Liver (tissue), 9 donors: Measurements from ENCODE around the gene AMIGO1. TPM values are rescaled to one million over a fixed set of nuclear protein-coding genes. Genes with fewer than 3 reads are reported as not detected.

ENCODE experiments used
- DNase-seq: peaks from one replicate; pipeline ENCODE4 v3.0.0-alpha.2; 2017; ENCODE audit warnings: low spot score
- H3K27ac ChIP-seq, 2 donors: one replicate each; pipeline ENCODE4 v1.7.0; 2013; ENCODE audit warnings: inconsistent platforms in 2 of 2, low read length in 2 of 2, control low read depth in 1 of 2, low read depth in 1 of 2, mild to moderate bottlenecking in 1 of 2
- H3K27me3 ChIP-seq, 4 donors: one replicate each; pipeline versions ENCODE4 v1.6.1 to v1.7.0; 2013; ENCODE audit warnings: low read length in 3 of 4, inconsistent platforms in 1 of 4, mild to moderate bottlenecking in 1 of 4, moderate library complexity in 1 of 4; ENCODE audit not compliant: control insufficient read depth in 4 of 4, insufficient read depth in 4 of 4
- H3K36me3 ChIP-seq, 4 donors: one replicate each; pipeline versions ENCODE4 v1.6.1 to v1.7.0; 2013; ENCODE audit warnings: low read length in 3 of 4, mild to moderate bottlenecking in 3 of 4, low read depth in 1 of 4, moderate library complexity in 1 of 4; ENCODE audit not compliant: control insufficient read depth in 4 of 4, insufficient read depth in 3 of 4
- H3K4me1 ChIP-seq, 4 donors: one replicate each; pipeline versions ENCODE4 v1.6.1 to v1.7.0; 2013; ENCODE audit warnings: low read length in 3 of 4, mild to moderate bottlenecking in 3 of 4, moderate library complexity in 1 of 4; ENCODE audit not compliant: control insufficient read depth in 4 of 4, insufficient read depth in 4 of 4
- H3K4me3 ChIP-seq, 3 donors: one replicate each; pipeline versions ENCODE4 v1.6.1 to v1.7.0; 2013; ENCODE audit warnings: low read length in 3 of 3, control low read depth in 1 of 3, low read depth in 1 of 3, mild to moderate bottlenecking in 1 of 3
- H3K9ac ChIP-seq, 2 donors: one replicate each; pipeline ENCODE4 v1.7.0; 2013; ENCODE audit warnings: low read length in 2 of 2, mild to moderate bottlenecking in 2 of 2, moderate library complexity in 2 of 2, control low read depth in 1 of 2, low read depth in 1 of 2
- H3K9me3 ChIP-seq, 4 donors: one replicate each; pipeline versions ENCODE4 v1.6.1 to v1.7.0; 2013; ENCODE audit warnings: low read length in 3 of 4; ENCODE audit not compliant: control insufficient read depth in 4 of 4
- ATF3 ChIP-seq: IDR thresholded peaks from 2 replicates; pipeline ENCODE4 v1.6.1; 2016; ENCODE audit warnings: antibody characterized with exemption
- CTCF ChIP-seq: fragments of 150-350 bp; IDR thresholded peaks from 2 replicates; pipeline ENCODE4 v1.5.1; 2017; ENCODE audit warnings: improper control_type of control experiment, low read depth, low read length; ENCODE audit not compliant: missing input control
- EGR1 ChIP-seq, 2 donors: IDR thresholded peaks; 2 replicates each; pipeline ENCODE4 v1.6.1; 2016 to 2018; ENCODE audit warnings: antibody characterized with exemption in 2 of 2, low read depth in 2 of 2
- FOXA1 ChIP-seq: IDR thresholded peaks from 2 replicates; pipeline ENCODE4 v1.6.1; 2016; ENCODE audit warnings: antibody characterized with exemption
- FOXA2 ChIP-seq: IDR thresholded peaks from 2 replicates; pipeline ENCODE4 v1.6.1; 2016; ENCODE audit warnings: antibody characterized with exemption
- HNF4A ChIP-seq, 2 donors: conservative IDR thresholded peaks; 2 replicates each; pipeline ENCODE4 v1.6.1; 2016; ENCODE audit warnings: antibody characterized with exemption in 2 of 2, mild to moderate bottlenecking in 2 of 2
- HNF4G ChIP-seq: IDR thresholded peaks from 2 replicates; pipeline ENCODE4 v1.6.1; 2016; ENCODE audit warnings: antibody characterized with exemption
- JUND ChIP-seq, 2 donors: IDR thresholded peaks; 2 replicates each; pipeline ENCODE4 v1.6.1; 2016; ENCODE audit warnings: antibody characterized with exemption in 2 of 2
- MAX ChIP-seq: IDR thresholded peaks from 2 replicates; pipeline ENCODE4 v1.6.1; 2016; ENCODE audit warnings: antibody characterized with exemption
- NR2F2 ChIP-seq: IDR thresholded peaks from 2 replicates; pipeline ENCODE4 v1.6.1; 2016; ENCODE audit warnings: antibody characterized with exemption
- RAD21 ChIP-seq, 2 donors: IDR thresholded peaks; 2 replicates each; pipeline ENCODE4 v1.6.1; 2016; ENCODE audit warnings: antibody characterized with exemption in 2 of 2, mild to moderate bottlenecking in 2 of 2
- REST ChIP-seq: IDR thresholded peaks from 2 replicates; pipeline ENCODE4 v1.6.1; 2016; ENCODE audit warnings: antibody characterized with exemption, mild to moderate bottlenecking
- RXRA ChIP-seq, 2 donors: IDR thresholded peaks; 2 replicates each; pipeline ENCODE4 v1.6.1; 2017 to 2018; ENCODE audit warnings: antibody characterized with exemption in 2 of 2, mild to moderate bottlenecking in 1 of 2
- SP1 ChIP-seq: IDR thresholded peaks from 2 replicates; pipeline ENCODE4 v1.6.1; 2018; ENCODE audit warnings: antibody characterized with exemption, mild to moderate bottlenecking
- TAF1 ChIP-seq: conservative IDR thresholded peaks from 2 replicates; pipeline ENCODE4 v1.6.1; 2016; ENCODE audit warnings: antibody characterized with exemption, mild to moderate bottlenecking
- YY1 ChIP-seq: IDR thresholded peaks from 2 replicates; pipeline ENCODE4 v1.6.1; 2016; ENCODE audit warnings: antibody characterized with exemption, mild to moderate bottlenecking
- ZBTB33 ChIP-seq: IDR thresholded peaks from 2 replicates; pipeline ENCODE4 v1.6.1; 2016; ENCODE audit warnings: antibody characterized with exemption
- WGBS: extraction: QIAGEN DNeasy Blood & Tissue Kit; methylation state at CpG from one replicate; pipeline ENCODE4 v1.1.7; 2013; 5-methylcytosine and 5-hydroxymethylcytosine counted together
- polyA plus RNA-seq, 2 donors: library from polyadenylated mRNA; stranded (reverse) in 1 of 2; unstranded in 1 of 2; fragments of 200-250 nt in 1 of 2; fragments of >200 nt in 1 of 2; fragmentation: Nextera tagmentation in 1 of 2; extraction: Ambion mirVana in 1 of 2; gene quantifications; one replicate each; pipeline versions ENCODE4 v1.2.1 to v1.2.3, GENCODE V29; 2013 to 2015
- total RNA-seq, 2 donors: library from RNA; depleted of rRNA; stranded (reverse); fragments of >200 nt; gene quantifications; one replicate each; pipeline ENCODE4 v1.2.3, GENCODE V29; 2014
- donor health status: healthy.
- donor health status: healthy.
- donor health status: healthy.
- donor health status: healthy.
- donor health status: healthy.

Gene AMIGO1
- total and polyA plus RNA-seq, 4 donors: 0.75 to 4.6 (median 1.9) TPM

GRCh38 chr1:109477821-109478220, 31.7 kb downstream of the AMIGO1 start:
- Histone ChIP-seq H3K4me3 (no peak overlapping the region), H3K27ac (no peak overlapping the region), H3K27me3 (no peaks in the 10 kb centered on the region), H3K9ac (no peak overlapping the region), H3K9me3 (no peaks in the 10 kb centered on the region), H3K4me1 (peaks cover under 1% of the 10 kb centered on the region in 4 donors), H3K36me3 (peaks cover 0 to 3% (median under 1%) of the 10 kb centered on the region in 4 donors)
- 78% methylated on average over 6 of the region's 6 CpGs for WGBS
- TF ChIP-seq FOXA1 (no peak), TAF1 (no peak), YY1 (no peak), FOXA2 (no peak), RXRA (IDR thresholded peaks at IDR 0.05) (no peak), HNF4A (conservative IDR thresholded peaks at IDR 0.05) (no peak)
- no peak for DNase-seq

GRCh38 chr1:109476825-109477224, 32.7 kb downstream of the AMIGO1 start:
- H3K27ac ChIP-seq: no peak overlapping the region
- H3K36me3 ChIP-seq: peaks cover 0 to 3% (median under 1%) of the 10 kb centered on the region in 4 donors
- H3K27me3 ChIP-seq: no peaks in the 10 kb centered on the region
- H3K4me1 ChIP-seq: no peaks in the 10 kb centered on the region
- no peak overlapping the region for H3K4me3 ChIP-seq
- no peak for TF ChIP-seq RXRA (IDR thresholded peaks at IDR 0.05)
- no peak for TF ChIP-seq FOXA1
- no peak for TF ChIP-seq SP1
- no peak for TF ChIP-seq HNF4G
- TF ChIP-seq FOXA2: no peak
- TF ChIP-seq HNF4A (conservative IDR thresholded peaks at IDR 0.05): no peak
- no peak for TF ChIP-seq YY1
- no peak for TF ChIP-seq CTCF
- TF ChIP-seq ATF3: no peak
- TF ChIP-seq EGR1 (IDR thresholded peaks at IDR 0.05; ENCODE audit: low read depth in 2 of 2): no peak
- TF ChIP-seq JUND (IDR thresholded peaks at IDR 0.05): no peak
- no peaks in the 10 kb centered on the region for H3K9me3 ChIP-seq
- no peak for DNase-seq
- 94% methylated on average over 8 of the region's 8 CpGs for WGBS
- H3K9ac ChIP-seq: no peak overlapping the region

- no peak for DNase-seq
- 85% methylated on average over 9 of the region's 9 CpGs for WGBS
- H3K9me3 ChIP-seq: no peaks in the 10 kb centered on the region
- peaks cover 0 to 2% (median 0%) of the 10 kb centered on the region in 4 donors for H3K36me3 ChIP-seq
- no peak overlapping the region for H3K27ac ChIP-seq
- H3K9ac ChIP-seq: no peak overlapping the region
- no peaks in the 10 kb centered on the region for H3K4me1 ChIP-seq
- no peaks in the 10 kb centered on the region for H3K27me3 ChIP-seq
- no peak overlapping the region for H3K4me3 ChIP-seq
- TF ChIP-seq ATF3: no peak
- TF ChIP-seq CTCF: no peak
- TF ChIP-seq SP1: no peak
- no peak for TF ChIP-seq TAF1
- TF ChIP-seq RXRA (IDR thresholded peaks at IDR 0.05): no peak
- TF ChIP-seq RAD21 (IDR thresholded peaks at IDR 0.05): no peak
- no peak for TF ChIP-seq REST
- no peak for TF ChIP-seq MAX
- TF ChIP-seq HNF4G: no peak
- TF ChIP-seq EGR1 (IDR thresholded peaks at IDR 0.05; ENCODE audit: low read depth in 2 of 2): no peak
- TF ChIP-seq YY1: no peak
- no peak for TF ChIP-seq HNF4A (conservative IDR thresholded peaks at IDR 0.05)
- TF ChIP-seq NR2F2: no peak
- TF ChIP-seq FOXA2: no peak
- TF ChIP-seq ZBTB33: no peak
- no peak for TF ChIP-seq FOXA1
These were observed 34.3 kb downstream of the AMIGO1 start for GRCh38 chr1:109475261-109475660.
